K562 (cell line): ENCODE results near the gene SACM1L. TPM values are rescaled to one million over a fixed set of nuclear protein-coding genes. Genes with fewer than 3 reads are reported as not detected.

ENCODE experiments used
- ATAC-seq: fragments of 200-7000 bp; cut with Tn5 transposase; 3 replicates; pipeline ENCODE4 v1.9.1; 2020; ENCODE audit warnings: moderate library complexity
- BruUV-seq: library from RNA; stranded (reverse); fragments of 400-500 nt; replicated peaks from 2 replicates; lab custom pipeline; 2021; lab: Mats Ljungman, UMichigan
- CTCF ChIA-PET: fragments of 300-600 bp; formaldehyde crosslinking; extraction: SDS; loops from one replicate; lab custom pipeline; 2021; ENCODE audit warnings: low intra/inter-chr PET ratio; lab: Yijun Ruan, JAX
- POLR2A ChIA-PET: fragments of 300-600, 350-650 bp; sonication (Branson Sonifier 250); formaldehyde crosslinking; extraction: SDS; loops from one replicate; lab custom pipeline; 2021; ENCODE audit warnings: antibody characterized with exemption, inconsistent platforms; lab: Yijun Ruan, JAX
- DNase-seq, 4 experiments: peaks; one replicate each; pipeline versions ENCODE4 v3.0.0 to v3.0.0-alpha.2; 2011 to 2018; ENCODE audit warnings: low spot score in 3 of 4, mixed read lengths in 3 of 4; ENCODE audit errors: extremely low read depth in 1 of 4
- FAIRE-seq: peaks from 2 replicates; lab custom pipeline; 2011; peaks lifted over from hg19 to GRCh38; lab: Jason Lieb, UNC
- H2AFZ ChIP-seq: 2 replicates; pipeline ENCODE4 v1.6.0; 2011; ENCODE audit warnings: low read depth, low read length, control low read depth, inconsistent platforms
- H3K27ac ChIP-seq: fragments of 200-600 bp; 3 replicates; pipeline ENCODE4 v1.8.0; 2011; ENCODE audit warnings: low read depth, mild to moderate bottlenecking, control low read depth, inconsistent platforms, low read length, moderate library complexity, mixed read lengths; ENCODE audit errors: extremely low read depth
- H3K27me3 ChIP-seq, 2 experiments: fragments of 300-600 bp in 1 of 2; 2 replicates in 1 of 2; 3 replicates in 1 of 2; pipeline versions ENCODE4 v1.6.0 to v1.8.0; 2011; ENCODE audit warnings: inconsistent platforms in 2 of 2, low read length in 2 of 2, mild to moderate bottlenecking in 1 of 2, mixed read lengths in 1 of 2, moderate library complexity in 1 of 2; ENCODE audit not compliant: control insufficient read depth in 2 of 2, insufficient read depth in 2 of 2
- H3K36me3 ChIP-seq: fragments of 300-600 bp; 3 replicates; pipeline ENCODE4 v1.8.0; 2011; ENCODE audit warnings: mild to moderate bottlenecking, low read length, inconsistent platforms; ENCODE audit not compliant: control insufficient read depth, insufficient read depth
- H3K4me1 ChIP-seq, 2 experiments: fragments of 200-600 bp in 1 of 2; replicated peaks in 1 of 2; 2 replicates in 1 of 2; 3 replicates in 1 of 2; pipeline versions ENCODE4 v1.5.1 to v1.8.0; 2011; ENCODE audit warnings: inconsistent platforms in 2 of 2, low read length in 2 of 2, mild to moderate bottlenecking in 1 of 2, mixed read lengths in 1 of 2, moderate library complexity in 1 of 2; ENCODE audit not compliant: control insufficient read depth in 2 of 2, insufficient read depth in 2 of 2
- H3K4me2 ChIP-seq: 2 replicates; pipeline ENCODE4 v1.6.1; 2011; ENCODE audit warnings: low read length, control low read depth, inconsistent platforms, mixed read lengths; ENCODE audit not compliant: insufficient read depth
- H3K4me3 ChIP-seq: fragments of 200-600 bp; sonication (generic), shearing (Covaris generic); 2 replicates; pipeline ENCODE4 v1.5.1; 2016; ENCODE audit warnings: control low read depth, inconsistent platforms
- H3K79me2 ChIP-seq: fragments of 200-600 bp; 3 replicates; pipeline ENCODE4 v1.8.0; 2011; ENCODE audit warnings: low read length, inconsistent platforms; ENCODE audit not compliant: control insufficient read depth, insufficient read depth
- H3K9ac ChIP-seq, 2 experiments: 2 replicates each; pipeline versions ENCODE4 v1.6.0 to v1.6.1; 2011; ENCODE audit warnings: low read depth in 2 of 2, low read length in 2 of 2, control low read depth in 1 of 2, inconsistent platforms in 1 of 2, mild to moderate bottlenecking in 1 of 2, mixed read lengths in 1 of 2; ENCODE audit not compliant: insufficient read depth in 1 of 2
- H3K9me1 ChIP-seq: one replicate; pipeline ENCODE4 v1.6.0; 2011; ENCODE audit warnings: inconsistent platforms, mild to moderate bottlenecking, low read length, moderate library complexity; ENCODE audit not compliant: control insufficient read depth, insufficient read depth
- H3K9me3 ChIP-seq: replicated peaks from 2 replicates; pipeline ENCODE4 v1.5.1; 2011; ENCODE audit warnings: low read depth, low read length, inconsistent platforms; ENCODE audit not compliant: control insufficient read depth, insufficient read depth
- H4K20me1 ChIP-seq: replicated peaks from 2 replicates; pipeline ENCODE4 v1.6.1; 2011; ENCODE audit warnings: low read length, inconsistent platforms, mixed read lengths; ENCODE audit not compliant: control insufficient read depth, insufficient read depth
- CHD2 ChIP-seq: IDR thresholded peaks from 2 replicates; pipeline ENCODE4 v1.6.1; 2011; ENCODE audit warnings: low read depth, low read length
- HIVEP1 ChIP-seq: fragments of 250-450 bp; sonication (Bioruptor Pico); IDR thresholded peaks from 2 replicates; pipeline ENCODE4 v1.4.0; 2020; ENCODE audit warnings: mild to moderate bottlenecking
- LEF1 ChIP-seq: fragments of 450-650 bp; IDR thresholded peaks from 2 replicates; pipeline ENCODE4 v1.6.1; 2016; ENCODE audit warnings: mild to moderate bottlenecking
- U2AF1 ChIP-seq: fragments of 200-400 bp; formaldehyde crosslinking; optimal IDR thresholded peaks from 2 replicates; pipeline ENCODE3; 2017; ENCODE audit warnings: mild to moderate bottlenecking, low read depth, low read length, moderate library complexity
- in situ Hi-C: fragments of 300-500 bp; cut with MboI; formaldehyde crosslinking; loops from 4 replicates; pipeline ENCODE4 v1.15.0; 2018; ENCODE audit warnings: inconsistent platforms, mixed read lengths
- intact Hi-C: fragments of 100-400 bp; cut with micrococcal nuclease; formaldehyde crosslinking; loops from 2 replicates; pipeline ENCODE4 v1.14.2; 2022
- polyA plus RNA-seq, 8 experiments: library from polyadenylated mRNA; depleted of rRNA in 4 of 8; stranded (reverse) in 5 of 8; unstranded in 3 of 8; fragments of >200 nt; fragmentation: Nextera tagmentation in 2 of 8; fragmentation: Illumina TruSeq in 1 of 8; extraction: Ambion mirVana in 2 of 8; extraction: Trizol in 1 of 8; gene quantifications; 2 replicates each; pipeline versions ENCODE4 v1.2.1 to v1.2.3, GENCODE V29; 2011 to 2014; ENCODE audit warnings: inconsistent platforms in 1 of 8, missing spikeins in 1 of 8
- total RNA-seq, 7 experiments: library from RNA; depleted of rRNA in 6 of 7; stranded (reverse); fragments of >200 nt in 6 of 7; fragmentation: Illumina TruSeq in 2 of 7; extraction: Trizol in 2 of 7; gene quantifications; 2 replicates each; pipeline versions ENCODE4 v1.2.1 to v1.2.3, GENCODE V29; 2011 to 2021; ENCODE audit warnings: low replicate concordance in 1 of 7
- TF ChIP-seq, protein P1 (sequence below): fragments of 450-650 bp; IDR thresholded peaks from 2 replicates; pipeline ENCODE4 v1.6.1; 2016; ENCODE audit warnings: low read depth
- TF ChIP-seq, protein P2 (sequence below): fragments of 250-450 bp; sonication (Bioruptor Pico); IDR thresholded peaks from 2 replicates; pipeline ENCODE4 v1.8.0; 2022; ENCODE audit warnings: moderate library complexity, mild to moderate bottlenecking, inconsistent platforms
- TF ChIP-seq, protein P3 (sequence below): sonication (generic); formaldehyde crosslinking; IDR thresholded peaks from 2 replicates; pipeline ENCODE4 v1.8.1; 2023; ENCODE audit warnings: mild to moderate bottlenecking, missing genetic modification reagents

SACM1L gene
- total and polyA plus RNA-seq, 9 of the 15 experiments (the other 6 are each of a cell fraction or from before 2014, with no cell fraction given), result 25.7 to 67.2 (median 40.3) TPM

DNA sequence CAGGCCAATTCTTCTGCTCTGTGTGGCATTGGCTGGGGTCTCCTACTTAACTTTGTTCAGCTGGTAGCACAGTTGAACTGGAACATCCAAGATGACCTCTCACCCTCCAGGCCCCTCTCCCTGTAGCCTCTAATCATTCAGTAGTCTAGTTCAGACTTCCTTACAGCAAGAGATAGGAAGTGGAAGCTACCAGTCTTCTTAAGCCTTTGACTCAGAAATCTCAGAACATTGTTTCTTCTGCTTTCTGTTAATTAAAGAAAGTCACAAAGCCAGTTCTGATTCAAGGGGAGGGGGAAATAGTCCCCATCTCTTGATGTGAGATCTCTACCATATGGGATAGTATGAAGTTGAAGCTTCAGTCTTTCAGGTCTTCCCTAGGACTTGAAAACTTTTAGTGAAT lies 18.8 kb upstream of the SACM1L start:
- no peak for ATAC-seq
- H3K9ac ChIP-seq, result no peak overlapping the region
- H3K4me3 ChIP-seq, result no peak overlapping the region
- H2AFZ ChIP-seq, result no peak overlapping the region
- intact Hi-C loops, result no loop called here
- no peak for TF ChIP-seq LEF1
- TF ChIP-seq, protein P1, sequence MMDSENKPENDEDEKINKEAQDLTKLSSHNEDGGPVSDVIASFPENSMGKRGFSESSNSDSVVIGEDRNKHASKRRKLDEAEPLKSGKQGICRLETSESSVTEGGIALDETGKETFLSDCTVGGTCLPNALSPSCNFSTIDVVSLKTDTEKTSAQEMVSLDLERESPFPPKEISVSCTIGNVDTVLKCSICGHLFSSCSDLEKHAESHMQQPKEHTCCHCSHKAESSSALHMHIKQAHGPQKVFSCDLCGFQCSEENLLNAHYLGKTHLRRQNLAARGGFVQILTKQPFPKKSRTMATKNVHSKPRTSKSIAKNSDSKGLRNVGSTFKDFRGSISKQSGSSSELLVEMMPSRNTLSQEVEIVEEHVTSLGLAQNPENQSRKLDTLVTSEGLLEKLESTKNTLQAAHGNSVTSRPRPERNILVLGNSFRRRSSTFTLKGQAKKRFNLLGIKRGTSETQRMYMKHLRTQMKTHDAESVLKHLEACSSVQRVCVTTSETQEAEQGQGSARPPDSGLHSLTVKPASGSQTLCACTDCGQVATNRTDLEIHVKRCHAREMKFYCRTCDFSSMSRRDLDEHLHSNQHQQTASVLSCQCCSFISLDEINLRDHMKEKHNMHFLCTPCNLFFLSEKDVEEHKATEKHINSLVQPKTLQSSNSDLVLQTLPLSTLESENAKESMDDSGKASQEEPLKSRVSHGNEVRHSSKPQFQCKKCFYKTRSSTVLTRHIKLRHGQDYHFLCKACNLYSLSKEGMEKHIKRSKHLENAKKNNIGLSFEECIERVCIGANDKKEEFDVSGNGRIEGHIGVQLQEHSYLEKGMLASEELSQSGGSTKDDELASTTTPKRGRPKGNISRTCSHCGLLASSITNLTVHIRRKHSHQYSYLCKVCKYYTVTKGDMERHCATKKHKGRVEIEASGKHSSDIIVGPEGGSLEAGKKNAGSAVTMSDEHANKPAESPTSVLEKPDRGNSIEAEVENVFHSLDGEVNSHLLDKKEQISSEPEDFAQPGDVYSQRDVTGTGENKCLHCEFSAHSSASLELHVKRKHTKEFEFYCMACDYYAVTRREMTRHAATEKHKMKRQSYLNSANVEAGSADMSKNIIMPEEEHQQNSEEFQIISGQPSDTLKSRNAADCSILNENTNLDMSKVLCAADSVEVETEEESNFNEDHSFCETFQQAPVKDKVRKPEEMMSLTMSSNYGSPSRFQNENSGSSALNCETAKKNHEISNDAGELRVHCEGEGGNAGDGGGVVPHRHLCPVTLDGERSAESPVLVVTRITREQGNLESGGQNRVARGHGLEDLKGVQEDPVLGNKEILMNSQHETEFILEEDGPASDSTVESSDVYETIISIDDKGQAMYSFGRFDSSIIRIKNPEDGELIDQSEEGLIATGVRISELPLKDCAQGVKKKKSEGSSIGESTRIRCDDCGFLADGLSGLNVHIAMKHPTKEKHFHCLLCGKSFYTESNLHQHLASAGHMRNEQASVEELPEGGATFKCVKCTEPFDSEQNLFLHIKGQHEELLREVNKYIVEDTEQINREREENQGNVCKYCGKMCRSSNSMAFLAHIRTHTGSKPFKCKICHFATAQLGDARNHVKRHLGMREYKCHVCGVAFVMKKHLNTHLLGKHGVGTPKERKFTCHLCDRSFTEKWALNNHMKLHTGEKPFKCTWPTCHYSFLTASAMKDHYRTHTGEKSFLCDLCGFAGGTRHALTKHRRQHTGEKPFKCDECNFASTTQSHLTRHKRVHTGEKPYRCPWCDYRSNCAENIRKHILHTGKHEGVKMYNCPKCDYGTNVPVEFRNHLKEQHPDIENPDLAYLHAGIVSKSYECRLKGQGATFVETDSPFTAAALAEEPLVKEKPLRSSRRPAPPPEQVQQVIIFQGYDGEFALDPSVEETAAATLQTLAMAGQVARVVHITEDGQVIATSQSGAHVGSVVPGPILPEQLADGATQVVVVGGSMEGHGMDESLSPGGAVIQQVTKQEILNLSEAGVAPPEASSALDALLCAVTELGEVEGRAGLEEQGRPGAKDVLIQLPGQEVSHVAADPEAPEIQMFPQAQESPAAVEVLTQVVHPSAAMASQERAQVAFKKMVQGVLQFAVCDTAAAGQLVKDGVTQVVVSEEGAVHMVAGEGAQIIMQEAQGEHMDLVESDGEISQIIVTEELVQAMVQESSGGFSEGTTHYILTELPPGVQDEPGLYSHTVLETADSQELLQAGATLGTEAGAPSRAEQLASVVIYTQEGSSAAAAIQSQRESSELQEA, result no peak
- no peak for TF ChIP-seq HIVEP1 (CRISPR knock-in tag)
- TF ChIP-seq, protein P2, sequence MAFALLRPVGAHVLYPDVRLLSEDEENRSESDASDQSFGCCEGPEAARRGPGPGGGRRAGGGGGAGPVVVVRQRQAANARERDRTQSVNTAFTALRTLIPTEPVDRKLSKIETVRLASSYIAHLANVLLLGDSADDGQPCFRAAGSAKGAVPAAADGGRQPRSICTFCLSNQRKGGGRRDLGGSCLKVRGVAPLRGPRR (CRISPR knock-in tag), result no peak
- TF ChIP-seq, protein P3, sequence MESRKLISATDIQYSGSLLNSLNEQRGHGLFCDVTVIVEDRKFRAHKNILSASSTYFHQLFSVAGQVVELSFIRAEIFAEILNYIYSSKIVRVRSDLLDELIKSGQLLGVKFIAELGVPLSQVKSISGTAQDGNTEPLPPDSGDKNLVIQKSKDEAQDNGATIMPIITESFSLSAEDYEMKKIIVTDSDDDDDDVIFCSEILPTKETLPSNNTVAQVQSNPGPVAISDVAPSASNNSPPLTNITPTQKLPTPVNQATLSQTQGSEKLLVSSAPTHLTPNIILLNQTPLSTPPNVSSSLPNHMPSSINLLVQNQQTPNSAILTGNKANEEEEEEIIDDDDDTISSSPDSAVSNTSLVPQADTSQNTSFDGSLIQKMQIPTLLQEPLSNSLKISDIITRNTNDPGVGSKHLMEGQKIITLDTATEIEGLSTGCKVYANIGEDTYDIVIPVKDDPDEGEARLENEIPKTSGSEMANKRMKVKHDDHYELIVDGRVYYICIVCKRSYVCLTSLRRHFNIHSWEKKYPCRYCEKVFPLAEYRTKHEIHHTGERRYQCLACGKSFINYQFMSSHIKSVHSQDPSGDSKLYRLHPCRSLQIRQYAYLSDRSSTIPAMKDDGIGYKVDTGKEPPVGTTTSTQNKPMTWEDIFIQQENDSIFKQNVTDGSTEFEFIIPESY (CRISPR knock-in tag), result no peak
- TF ChIP-seq U2AF1, result no peak
- no peak for TF ChIP-seq CHD2
- DNase-seq, result no peak
- ChIA-PET POLR2A (interaction anchor here (0.8 kb wide), 1 partner anchor 47 kb away, joined by 3 read pairs; no protein-coding TSS in a partner anchor), CTCF (no interaction called here)
- FAIRE-seq, result no peak
- H3K79me2 ChIP-seq, result no peaks in the 10 kb centered on the region
- peaks cover 84% of the 10 kb centered on the region for H3K36me3 ChIP-seq
- no peaks in the 10 kb centered on the region for H3K9me3 ChIP-seq
- BruUV-seq, result no TSS peak
- no peak overlapping the region for H3K4me2 ChIP-seq
- H3K27me3 ChIP-seq, result no peaks in the 10 kb centered on the region
- H3K4me1 ChIP-seq, result peaks cover 0 to 24% of the 10 kb centered on the region in 2 experiments; a peak in 4 of 5 replicates
- H3K9me1 ChIP-seq, result no peaks in the 10 kb centered on the region
- no peak overlapping the region for H3K27ac ChIP-seq
- H4K20me1 ChIP-seq, result no peaks in the 10 kb centered on the region; the same call in 1 of the 2 replicates
- in situ Hi-C loops, result no loop called here
